Measurements from ENCODE around the gene KIF25. TPM values are rescaled to one million over a fixed set of nuclear protein-coding genes. Genes with fewer than 3 reads are reported as not detected.

Gene KIF25
- total RNA-seq, 3 donors from 2014 or later, result 0.66 TPM; not detected in 2

GRCh38 chr6:168013250-168013915 lies 15.9 kb downstream of the KIF25 start:
- no peak overlapping the region for H3K4me3 ChIP-seq

GRCh38 chr6:168014428-168014827 lies 17.0 kb downstream of the KIF25 start:
- intact Hi-C loops (cut with DNase I; ENCODE audit: low total_unique reads), result no loop called here

More at GRCh38 chr6:168013250-168013915, 15.9 kb downstream of the KIF25 start:
- no peak overlapping the region for H3K27ac ChIP-seq
- peaks cover 5 to 14% of the 10 kb centered on the region in 2 donors for H3K9me3 ChIP-seq
- intact Hi-C loops (cut with DNase I; ENCODE audit: low total_unique reads), result no loop called here
- H3K36me3 ChIP-seq, result no peaks in the 10 kb centered on the region
- H3K27me3 ChIP-seq, result no peaks in the 10 kb centered on the region
- DNase-seq (ENCODE audit: low spot score in 2 of 2), result peak in 1 of 2 donors; percentile 7
- TF ChIP-seq POLR2A (IDR thresholded peaks at IDR 0.05) (no peak), POLR2AphosphoS5 (IDR thresholded peaks at IDR 0.05) (no peak), CTCF (IDR thresholded peaks at IDR 0.05) (no peak)
- peaks cover 0 to 9% of the 10 kb centered on the region in 2 donors for H3K4me1 ChIP-seq

GRCh38 chr6:168015009-168015408 lies 17.5 kb downstream of the KIF25 start:
- DNase-seq (ENCODE audit: low spot score in 2 of 2), result peak in 1 of 2 donors; percentile 9

More at GRCh38 chr6:168014428-168014827, 17.0 kb downstream of the KIF25 start:
- no peak for TF ChIP-seq POLR2A (IDR thresholded peaks at IDR 0.05)
- TF ChIP-seq CTCF (IDR thresholded peaks at IDR 0.05), result no peak
- TF ChIP-seq POLR2AphosphoS5 (IDR thresholded peaks at IDR 0.05), result no peak
- Histone ChIP-seq H3K27me3 (no peaks in the 10 kb centered on the region), H3K9me3 (peaks cover 5 to 14% of the 10 kb centered on the region in 2 donors), H3K36me3 (no peaks in the 10 kb centered on the region), H3K4me1 (peaks cover 0 to 9% of the 10 kb centered on the region in 2 donors), H3K4me3 (no peak overlapping the region), H3K27ac (no peak overlapping the region)
- DNase-seq (ENCODE audit: low spot score in 2 of 2), result no peak

GRCh38 chr6:168015482-168016175 lies 18.2 kb downstream of the KIF25 start:
- Histone ChIP-seq H3K36me3 (no peaks in the 10 kb centered on the region), H3K27me3 (no peaks in the 10 kb centered on the region), H3K4me1 (peaks cover 0 to 9% of the 10 kb centered on the region in 2 donors), H3K27ac (no peak overlapping the region), H3K9me3 (peaks cover 5 to 13% of the 10 kb centered on the region in 2 donors), H3K4me3 (peak overlapping the region in 1 of 3 donors; percentile 30)
- intact Hi-C loops (cut with DNase I; ENCODE audit: low total_unique reads), result no loop called here
- TF ChIP-seq CTCF (IDR thresholded peaks at IDR 0.05), result no peak
- no peak for TF ChIP-seq POLR2A (IDR thresholded peaks at IDR 0.05)
- TF ChIP-seq POLR2AphosphoS5 (IDR thresholded peaks at IDR 0.05), result no peak
- DNase-seq (ENCODE audit: low spot score in 2 of 2), result no peak

More at GRCh38 chr6:168015009-168015408, 17.5 kb downstream of the KIF25 start:
- no peak for TF ChIP-seq POLR2AphosphoS5 (IDR thresholded peaks at IDR 0.05)
- no peak for TF ChIP-seq CTCF (IDR thresholded peaks at IDR 0.05)
- TF ChIP-seq POLR2A (IDR thresholded peaks at IDR 0.05), result no peak
- Histone ChIP-seq H3K4me1 (peaks cover 0 to 9% of the 10 kb centered on the region in 2 donors), H3K9me3 (peaks cover 5 to 14% of the 10 kb centered on the region in 2 donors), H3K36me3 (no peaks in the 10 kb centered on the region), H3K4me3 (no peak overlapping the region), H3K27ac (no peak overlapping the region), H3K27me3 (no peaks in the 10 kb centered on the region)
- intact Hi-C loops (cut with DNase I; ENCODE audit: low total_unique reads), result no loop called here

- TF ChIP-seq POLR2A (IDR thresholded peaks at IDR 0.05), result no peak
- TF ChIP-seq CTCF (IDR thresholded peaks at IDR 0.05), result no peak
- no peak for TF ChIP-seq POLR2AphosphoS5 (IDR thresholded peaks at IDR 0.05)
These were observed 18.7 kb downstream of the KIF25 start for GRCh38 chr6:168016176-168016620.

More at GRCh38 chr6:168016176-168016620, 18.7 kb downstream of the KIF25 start:
- no peaks in the 10 kb centered on the region for H3K27me3 ChIP-seq
- H3K9me3 ChIP-seq, result peaks cover 5 to 8% of the 10 kb centered on the region in 2 donors
- intact Hi-C loops (cut with DNase I; ENCODE audit: low total_unique reads), result no loop called here
- H3K4me1 ChIP-seq, result peaks cover 0 to 9% of the 10 kb centered on the region in 2 donors
- DNase-seq (ENCODE audit: low spot score in 2 of 2), result peak in 1 of 2 donors; percentile 15
- H3K27ac ChIP-seq, result peak overlapping the region in 1 of 2 donors; percentile 45
- no peaks in the 10 kb centered on the region for H3K36me3 ChIP-seq
- peak overlapping the region in 2 of 3 donors; percentile 30 to 58 for H3K4me3 ChIP-seq

Measured in breast epithelium (tissue), 4 donors.